HCEC 1CT (cell line): ENCODE data around the gene ZNF160.
A peak's percentile ranks its signal among the peaks of the same experiment; 100 is the strongest.
"Not testable (repeated sequence)": the region's sequence is repeated elsewhere in the genome, so short reads cannot be mapped to it uniquely, and the experiment has no call there.

ENCODE experiments used
- DNase-seq: peaks from one replicate; pipeline ENCODE4 v3.0.0-alpha.2; 2017

Gene ZNF160

GRCh38 chr19:53103234-53104203 lies at the start of gene ZNF160:
TSS of gene ZNF160 (minus strand) at chr19:53103422. CDS start at chr19:53086276, 17,146 bp downstream.
- DNase-seq, result peak; percentile 95

GRCh38 chr19:53147645-53148044 lies 44.4 kb upstream of the ZNF160 start:
- no peak for DNase-seq

GRCh38 chr19:53140351-53140750 lies 37.1 kb upstream of the ZNF160 start:
- no peak for DNase-seq

GRCh38 chr19:53136432-53136831 lies 33.2 kb upstream of the ZNF160 start:
- no peak for DNase-seq

- DNase-seq, result no peak
Observed at GRCh38 chr19:53132141-53132991, 29.1 kb upstream of the ZNF160 start, which contains the start of gene ZNF415. TSS of gene ZNF415 (minus strand) at chr19:53132910. CDS start at chr19:53122676, 10,234 bp downstream.

GRCh38 chr19:53131727-53132126 lies 28.5 kb upstream of the ZNF160 start:
- no peak for DNase-seq

- DNase-seq, result no peak
Observed at GRCh38 chr19:53131085-53131590, 27.9 kb upstream of the ZNF160 start.

- no peak for DNase-seq
Observed at GRCh38 chr19:53130506-53130905, 27.3 kb upstream of the ZNF160 start.

GRCh38 chr19:53126733-53127526 lies 23.7 kb upstream of the ZNF160 start:
- DNase-seq, result not testable (repeated sequence)

- DNase-seq, result no peak
Observed at GRCh38 chr19:53123400-53123799, 20.2 kb upstream of the ZNF160 start.

- no peak for DNase-seq
Observed at GRCh38 chr19:53112286-53112685, 9.1 kb upstream of the ZNF160 start.

GRCh38 chr19:53109527-53109926 lies 6.3 kb upstream of the ZNF160 start:
- no peak for DNase-seq

GRCh38 chr19:53102756-53103233 lies 427 bp downstream of the ZNF160 start:
- peak; percentile 26 for DNase-seq

GRCh38 chr19:53102206-53102755 lies 941 bp downstream of the ZNF160 start:
- DNase-seq, result no peak

GRCh38 chr19:53101518-53101917 lies 1.7 kb downstream of the ZNF160 start:
- DNase-seq, result no peak

- not testable (repeated sequence) for DNase-seq
Observed at GRCh38 chr19:53098570-53098969, 4.7 kb downstream of the ZNF160 start.

GRCh38 chr19:53096982-53097690 lies 6.1 kb downstream of the ZNF160 start:
- DNase-seq, result not testable (repeated sequence)

GRCh38 chr19:53096579-53096978 lies 6.6 kb downstream of the ZNF160 start:
- DNase-seq, result not testable (repeated sequence)

- DNase-seq, result no peak
Observed at GRCh38 chr19:53094754-53095575, 8.3 kb downstream of the ZNF160 start.

- DNase-seq, result no peak
Observed at GRCh38 chr19:53092723-53093122, 10.5 kb downstream of the ZNF160 start.
